ENCODE measurements around the gene SCUBE1. TPM values are rescaled to one million over a fixed set of nuclear protein-coding genes. Genes with fewer than 3 reads are reported as not detected.
A peak's percentile ranks its signal among the peaks of the same experiment; 100 is the strongest.

The SCUBE1 gene
- total RNA-seq, 1 donor from 2014 or later, result 54.7 TPM

GRCh38 chr22:43381693-43382092, 38.5 kb upstream of the SCUBE1 start:
- H3K27ac Mint-ChIP-seq (ENCODE audit: unreplicated experiment), result peak overlapping the region; percentile 80
- no peak overlapping the region for H3K4me3 Mint-ChIP-seq (ENCODE audit: unreplicated experiment)
- TF ChIP-seq CTCF (IDR thresholded peaks at IDR 0.05; ENCODE audit: unreplicated experiment), result no peak
- no peaks in the 10 kb centered on the region for H3K9me3 Mint-ChIP-seq (ENCODE audit: unreplicated experiment)
- DNase-seq (ENCODE audit: low spot score), result no peak
- peaks cover 14% of the 10 kb centered on the region for H3K4me1 Mint-ChIP-seq (ENCODE audit: unreplicated experiment)
- no peaks in the 10 kb centered on the region for H3K36me3 Mint-ChIP-seq (ENCODE audit: low read depth, unreplicated experiment)
- H3K27me3 Mint-ChIP-seq (ENCODE audit: unreplicated experiment), result peaks cover 1% of the 10 kb centered on the region

GRCh38 chr22:43377896-43378704, 34.9 kb upstream of the SCUBE1 start:
- Mint-ChIP-seq H3K4me3 (ENCODE audit: unreplicated experiment) (no peak overlapping the region), H3K27ac (ENCODE audit: unreplicated experiment) (no peak overlapping the region), H3K9me3 (ENCODE audit: unreplicated experiment) (no peaks in the 10 kb centered on the region), H3K36me3 (ENCODE audit: low read depth, unreplicated experiment) (no peaks in the 10 kb centered on the region), H3K4me1 (ENCODE audit: unreplicated experiment) (peaks cover 6% of the 10 kb centered on the region), H3K27me3 (ENCODE audit: unreplicated experiment) (peaks cover 1% of the 10 kb centered on the region)
- TF ChIP-seq CTCF (IDR thresholded peaks at IDR 0.05; ENCODE audit: unreplicated experiment), result no peak
- DNase-seq (ENCODE audit: low spot score), result no peak

GRCh38 chr22:43377548-43377895, 34.4 kb upstream of the SCUBE1 start:
- Mint-ChIP-seq H3K27me3 (ENCODE audit: unreplicated experiment) (peaks cover 1% of the 10 kb centered on the region), H3K9me3 (ENCODE audit: unreplicated experiment) (no peaks in the 10 kb centered on the region), H3K4me1 (ENCODE audit: unreplicated experiment) (peaks cover 6% of the 10 kb centered on the region), H3K27ac (ENCODE audit: unreplicated experiment) (no peak overlapping the region), H3K4me3 (ENCODE audit: unreplicated experiment) (no peak overlapping the region), H3K36me3 (ENCODE audit: low read depth, unreplicated experiment) (no peaks in the 10 kb centered on the region)
- TF ChIP-seq CTCF (IDR thresholded peaks at IDR 0.05; ENCODE audit: unreplicated experiment), result no peak
- DNase-seq (ENCODE audit: low spot score), result no peak

- H3K36me3 Mint-ChIP-seq (ENCODE audit: low read depth, unreplicated experiment), result no peaks in the 10 kb centered on the region
- H3K27me3 Mint-ChIP-seq (ENCODE audit: unreplicated experiment), result peaks cover 1% of the 10 kb centered on the region
- TF ChIP-seq CTCF (IDR thresholded peaks at IDR 0.05; ENCODE audit: unreplicated experiment), result no peak
- H3K4me1 Mint-ChIP-seq (ENCODE audit: unreplicated experiment), result peaks cover 6% of the 10 kb centered on the region
- DNase-seq (ENCODE audit: low spot score), result no peak
- no peaks in the 10 kb centered on the region for H3K9me3 Mint-ChIP-seq (ENCODE audit: unreplicated experiment)
- no peak overlapping the region for H3K27ac Mint-ChIP-seq (ENCODE audit: unreplicated experiment)
- no peak overlapping the region for H3K4me3 Mint-ChIP-seq (ENCODE audit: unreplicated experiment)
Measured at GRCh38 chr22:43376765-43377547, 33.8 kb upstream of the SCUBE1 start.

- no peak overlapping the region for H3K27ac Mint-ChIP-seq (ENCODE audit: unreplicated experiment)
- no peak for DNase-seq (ENCODE audit: low spot score)
- H3K27me3 Mint-ChIP-seq (ENCODE audit: unreplicated experiment), result peaks cover 1% of the 10 kb centered on the region
- no peak for TF ChIP-seq CTCF (IDR thresholded peaks at IDR 0.05; ENCODE audit: unreplicated experiment)
- H3K9me3 Mint-ChIP-seq (ENCODE audit: unreplicated experiment), result no peaks in the 10 kb centered on the region
- no peaks in the 10 kb centered on the region for H3K4me1 Mint-ChIP-seq (ENCODE audit: unreplicated experiment)
- no peaks in the 10 kb centered on the region for H3K36me3 Mint-ChIP-seq (ENCODE audit: low read depth, unreplicated experiment)
- no peak overlapping the region for H3K4me3 Mint-ChIP-seq (ENCODE audit: unreplicated experiment)
Measured at GRCh38 chr22:43375951-43376455, 32.8 kb upstream of the SCUBE1 start.

Measured in endothelial cell (in vitro differentiated cells).